HepG2 (cell line): ENCODE results near the gene OSBPL2. TPM values are rescaled to one million over a fixed set of nuclear protein-coding genes. Genes with fewer than 3 reads are reported as not detected.

ENCODE experiments used
- ATAD3A ChIP-seq: sonication (generic); formaldehyde crosslinking; IDR thresholded peaks from 2 replicates; pipeline ENCODE4 v1.4.0; 2020; ENCODE audit warnings: missing genetic modification reagents
- ATF2 ChIP-seq: sonication (generic); formaldehyde crosslinking; IDR thresholded peaks from 2 replicates; pipeline ENCODE4 v1.4.0; 2020; ENCODE audit warnings: missing genetic modification reagents
- ELF3 ChIP-seq: IDR thresholded peaks from 2 replicates; pipeline ENCODE4 v1.6.1; 2016; ENCODE audit warnings: missing genetic modification reagents, missing compliant biosample characterization
- HCFC1 ChIP-seq: fragments of 150-350 bp; IDR thresholded peaks from 2 replicates; pipeline ENCODE4 v1.6.1; 2014; ENCODE audit warnings: low read depth, low read length
- KDM5B ChIP-seq: sonication (generic); formaldehyde crosslinking; IDR thresholded peaks from 2 replicates; pipeline ENCODE4 v1.4.0; 2020; ENCODE audit warnings: missing genetic modification reagents, mild to moderate bottlenecking, borderline replicate concordance
- MED8 ChIP-seq: sonication (generic); formaldehyde crosslinking; IDR thresholded peaks from 2 replicates; pipeline ENCODE4 v1.8.1; 2023; ENCODE audit warnings: mild to moderate bottlenecking, missing genetic modification reagents; ENCODE audit not compliant: insufficient replicate concordance
- MXD4 ChIP-seq: IDR thresholded peaks from 2 replicates; pipeline ENCODE4 v1.6.1; 2016; ENCODE audit warnings: mild to moderate bottlenecking, missing biosample characterization, missing genetic modification reagents
- MXI1 ChIP-seq: IDR thresholded peaks from 3 replicates; pipeline ENCODE4 v1.6.1; 2012; ENCODE audit warnings: low read depth, low read length, inconsistent platforms, borderline replicate concordance
- NRL ChIP-seq: sonication (generic); formaldehyde crosslinking; IDR thresholded peaks from 2 replicates; pipeline ENCODE4 v1.5.0; 2020; ENCODE audit warnings: missing genetic modification reagents, mild to moderate bottlenecking, moderate library complexity, borderline replicate concordance
- POLR2G ChIP-seq: fragments of 200-400 bp; formaldehyde crosslinking; IDR thresholded peaks from 2 replicates; pipeline ENCODE4 v1.6.1; 2018; ENCODE audit warnings: mild to moderate bottlenecking, low read depth, low read length, moderate library complexity
- PTBP1 ChIP-seq: fragments of 200-400 bp; formaldehyde crosslinking; IDR thresholded peaks from 2 replicates; pipeline ENCODE4 v1.6.1; 2018; ENCODE audit warnings: low read length, low read depth; ENCODE audit not compliant: poor library complexity, severe bottlenecking
- SNAI1 ChIP-seq: sonication (generic); formaldehyde crosslinking; IDR thresholded peaks from 2 replicates; pipeline ENCODE4 v1.5.0; 2020; ENCODE audit warnings: mild to moderate bottlenecking, missing genetic modification reagents, borderline replicate concordance
- SRF ChIP-seq: IDR thresholded peaks from 2 replicates; pipeline ENCODE4 v1.6.1; 2011; ENCODE audit warnings: mild to moderate bottlenecking, low read depth, low read length, moderate library complexity
- TARDBP ChIP-seq: sonication (generic); formaldehyde crosslinking; IDR thresholded peaks from 2 replicates; pipeline ENCODE4 v1.8.0; 2022; ENCODE audit warnings: mild to moderate bottlenecking, missing genetic modification reagents
- YEATS2 ChIP-seq: sonication (generic); formaldehyde crosslinking; IDR thresholded peaks from 2 replicates; pipeline ENCODE4 v1.4.0; 2020; ENCODE audit warnings: missing genetic modification reagents, borderline replicate concordance
- ZNF44 ChIP-seq: sonication (generic); formaldehyde crosslinking; IDR thresholded peaks from 2 replicates; pipeline ENCODE4 v1.5.1; 2020; ENCODE audit warnings: mild to moderate bottlenecking, missing genetic modification reagents
- ZNF557 ChIP-seq: sonication (generic); formaldehyde crosslinking; IDR thresholded peaks from 2 replicates; pipeline ENCODE4 v1.4.0; 2020; ENCODE audit warnings: missing genetic modification reagents
- ZNF614 ChIP-seq: IDR thresholded peaks from 2 replicates; pipeline ENCODE4 v1.6.1; 2018; ENCODE audit warnings: missing biosample characterization, missing genetic modification reagents, inconsistent platforms, borderline replicate concordance
- ZNF724P ChIP-seq: sonication (generic); formaldehyde crosslinking; IDR thresholded peaks from 2 replicates; pipeline ENCODE4 v1.8.0; 2022; ENCODE audit warnings: missing genetic modification reagents, borderline replicate concordance
- ZNF737 ChIP-seq: sonication (generic); formaldehyde crosslinking; IDR thresholded peaks from 2 replicates; pipeline ENCODE4 v1.5.0; 2020; ENCODE audit warnings: missing genetic modification reagents, mild to moderate bottlenecking, borderline replicate concordance
- ZSCAN9 ChIP-seq: IDR thresholded peaks from 2 replicates; pipeline ENCODE4 v1.6.1; 2016; ENCODE audit warnings: borderline replicate concordance
- polyA plus RNA-seq, 8 experiments: library from polyadenylated mRNA; depleted of rRNA in 3 of 8; stranded (reverse) in 7 of 8; unstranded in 1 of 8; fragments of >200 nt; fragmentation: Illumina TruSeq in 4 of 8; extraction: Trizol in 4 of 8; gene quantifications; 2 replicates each; pipeline versions ENCODE4 v1.2.1 to v1.2.3, GENCODE V29; 2011 to 2016; ENCODE audit warnings: low read depth in 4 of 8, missing spikeins in 1 of 8, mixed read lengths in 1 of 8; ENCODE audit not compliant: insufficient read depth in 1 of 8
- total RNA-seq, 5 experiments: library from RNA; depleted of rRNA; stranded (reverse); fragments of >200 nt; fragmentation: Illumina TruSeq; extraction: Trizol; gene quantifications; 2 replicates each; pipeline ENCODE4 v1.2.3, GENCODE V29; 2016; ENCODE audit warnings: low read depth in 1 of 5
- TF ChIP-seq, protein P1 (sequence below): IDR thresholded peaks from 2 replicates; pipeline ENCODE4 v1.6.1; 2016; ENCODE audit warnings: mild to moderate bottlenecking, missing biosample characterization, missing genetic modification reagents
- TF ChIP-seq, protein P2 (sequence below): sonication (generic); formaldehyde crosslinking; IDR thresholded peaks from 2 replicates; pipeline ENCODE4 v1.8.0; 2022; ENCODE audit warnings: missing genetic modification reagents, mild to moderate bottlenecking, borderline replicate concordance
- TF ChIP-seq, protein P3 (sequence below): sonication (generic); formaldehyde crosslinking; IDR thresholded peaks from 2 replicates; pipeline ENCODE4 v1.4.0; 2020; ENCODE audit warnings: mild to moderate bottlenecking, missing genetic modification reagents
- TF ChIP-seq, protein P4 (sequence below): IDR thresholded peaks from 2 replicates; pipeline ENCODE4 v1.6.1; 2016
- TF ChIP-seq, protein P5 (sequence below): IDR thresholded peaks from 2 replicates; pipeline ENCODE4 v1.6.1; 2012; ENCODE audit warnings: inconsistent platforms

OSBPL2 gene
- total and polyA plus RNA-seq, 2 of the 13 experiments (the other 11 are each of a cell fraction or from before 2014, with no cell fraction given) = 18.5 to 37.4 TPM

GRCh38 chr20:62302341-62303061 lies 64.2 kb downstream of the OSBPL2 start, which contains the start of gene ADRM1 (continued):
- TF ChIP-seq MED8 (CRISPR knock-in tag) = no peak
- no peak for TF ChIP-seq SNAI1 (CRISPR knock-in tag)
- TF ChIP-seq, protein P1, sequence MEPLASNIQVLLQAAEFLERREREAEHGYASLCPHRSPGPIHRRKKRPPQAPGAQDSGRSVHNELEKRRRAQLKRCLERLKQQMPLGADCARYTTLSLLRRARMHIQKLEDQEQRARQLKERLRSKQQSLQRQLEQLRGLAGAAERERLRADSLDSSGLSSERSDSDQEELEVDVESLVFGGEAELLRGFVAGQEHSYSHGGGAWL = peak; percentile 42; the same call in 1 of the 2 replicates
- TF ChIP-seq TARDBP = peak; percentile 28; the same call in 1 of the 2 replicates
- TF ChIP-seq MXI1 = peak; percentile 89
- TF ChIP-seq HCFC1 = peak; percentile 70
- TF ChIP-seq ZNF737 = no peak
- TF ChIP-seq ELF3 (CRISPR knock-in tag) = peak; percentile 90
- peak; percentile 90 for TF ChIP-seq ZNF724P (CRISPR knock-in tag)
- TF ChIP-seq MXD4 (CRISPR knock-in tag) = peak; percentile 43; the same call in 1 of the 2 replicates
- TF ChIP-seq NRL = peak; percentile 14; the same call in 1 of the 2 replicates
- no peak; the same call in 1 of the 2 replicates for TF ChIP-seq ZSCAN9 (CRISPR knock-in tag)
- TF ChIP-seq POLR2G = peak; percentile 84
- TF ChIP-seq ATAD3A = no peak
- TF ChIP-seq YEATS2 = peak; percentile 97
- TF ChIP-seq, protein P2, sequence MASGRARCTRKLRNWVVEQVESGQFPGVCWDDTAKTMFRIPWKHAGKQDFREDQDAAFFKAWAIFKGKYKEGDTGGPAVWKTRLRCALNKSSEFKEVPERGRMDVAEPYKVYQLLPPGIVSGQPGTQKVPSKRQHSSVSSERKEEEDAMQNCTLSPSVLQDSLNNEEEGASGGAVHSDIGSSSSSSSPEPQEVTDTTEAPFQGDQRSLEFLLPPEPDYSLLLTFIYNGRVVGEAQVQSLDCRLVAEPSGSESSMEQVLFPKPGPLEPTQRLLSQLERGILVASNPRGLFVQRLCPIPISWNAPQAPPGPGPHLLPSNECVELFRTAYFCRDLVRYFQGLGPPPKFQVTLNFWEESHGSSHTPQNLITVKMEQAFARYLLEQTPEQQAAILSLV (CRISPR knock-in tag) = peak; percentile 60
- TF ChIP-seq, protein P3, sequence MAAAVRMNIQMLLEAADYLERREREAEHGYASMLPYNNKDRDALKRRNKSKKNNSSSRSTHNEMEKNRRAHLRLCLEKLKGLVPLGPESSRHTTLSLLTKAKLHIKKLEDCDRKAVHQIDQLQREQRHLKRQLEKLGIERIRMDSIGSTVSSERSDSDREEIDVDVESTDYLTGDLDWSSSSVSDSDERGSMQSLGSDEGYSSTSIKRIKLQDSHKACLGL (CRISPR knock-in tag) = peak; percentile 89; the same call in 1 of the 2 replicates
- TF ChIP-seq, protein P4, sequence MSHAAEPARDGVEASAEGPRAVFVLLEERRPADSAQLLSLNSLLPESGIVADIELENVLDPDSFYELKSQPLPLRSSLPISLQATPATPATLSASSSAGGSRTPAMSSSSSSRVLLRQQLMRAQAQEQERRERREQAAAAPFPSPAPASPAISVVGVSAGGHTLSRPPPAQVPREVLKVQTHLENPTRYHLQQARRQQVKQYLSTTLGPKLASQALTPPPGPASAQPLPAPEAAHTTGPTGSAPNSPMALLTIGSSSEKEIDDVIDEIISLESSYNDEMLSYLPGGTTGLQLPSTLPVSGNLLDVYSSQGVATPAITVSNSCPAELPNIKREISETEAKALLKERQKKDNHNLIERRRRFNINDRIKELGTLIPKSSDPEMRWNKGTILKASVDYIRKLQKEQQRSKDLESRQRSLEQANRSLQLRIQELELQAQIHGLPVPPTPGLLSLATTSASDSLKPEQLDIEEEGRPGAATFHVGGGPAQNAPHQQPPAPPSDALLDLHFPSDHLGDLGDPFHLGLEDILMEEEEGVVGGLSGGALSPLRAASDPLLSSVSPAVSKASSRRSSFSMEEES (CRISPR knock-in tag) = peak; percentile 56; the same call in 1 of the 2 replicates
- no peak for TF ChIP-seq ZNF557 (CRISPR knock-in tag)
- TF ChIP-seq ZNF614 (CRISPR knock-in tag) = no peak
- TF ChIP-seq ZNF44 (CRISPR knock-in tag) = no peak
- TF ChIP-seq PTBP1 = peak; percentile 98
- TF ChIP-seq SRF = no peak
- peak; percentile 67; the same call in 1 of the 2 replicates for TF ChIP-seq KDM5B (CRISPR knock-in tag)
- peak; percentile 92 for TF ChIP-seq ATF2 (CRISPR knock-in tag)
- TF ChIP-seq, protein P5, sequence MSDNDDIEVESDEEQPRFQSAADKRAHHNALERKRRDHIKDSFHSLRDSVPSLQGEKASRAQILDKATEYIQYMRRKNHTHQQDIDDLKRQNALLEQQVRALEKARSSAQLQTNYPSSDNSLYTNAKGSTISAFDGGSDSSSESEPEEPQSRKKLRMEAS = peak; percentile 80
